ENCODE results near the gene SLC38A8. TPM values are rescaled to one million over a fixed set of nuclear protein-coding genes. Genes with fewer than 3 reads are reported as not detected.

The SLC38A8 gene
- polyA plus RNA-seq, 2 of the 4 experiments (the other 2 are of a cell fraction), result not detected

DNA sequence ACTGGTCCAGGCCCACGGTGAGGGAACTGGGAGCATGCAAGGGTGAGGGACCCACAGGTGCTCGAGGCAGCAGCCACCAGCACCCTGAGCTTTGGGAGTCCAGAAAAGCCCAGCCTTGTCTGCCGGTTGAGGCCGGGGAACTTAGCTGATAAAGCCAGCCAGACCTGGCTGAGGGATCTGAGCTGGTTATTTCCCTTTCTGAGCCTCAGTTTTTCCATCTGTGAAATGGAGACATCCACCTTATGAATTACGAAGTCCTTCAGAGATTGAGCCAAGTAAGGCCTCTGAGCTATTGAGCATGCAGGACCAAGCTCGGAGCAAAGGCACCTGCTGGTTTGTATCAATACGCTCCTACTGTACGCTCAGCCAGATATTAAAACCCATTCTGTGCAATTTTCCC is 60.8 kb downstream of the SLC38A8 start:
- TF ChIP-seq HDAC2 (IDR thresholded peaks at IDR 0.05), result no peak
- TF ChIP-seq, protein P1, sequence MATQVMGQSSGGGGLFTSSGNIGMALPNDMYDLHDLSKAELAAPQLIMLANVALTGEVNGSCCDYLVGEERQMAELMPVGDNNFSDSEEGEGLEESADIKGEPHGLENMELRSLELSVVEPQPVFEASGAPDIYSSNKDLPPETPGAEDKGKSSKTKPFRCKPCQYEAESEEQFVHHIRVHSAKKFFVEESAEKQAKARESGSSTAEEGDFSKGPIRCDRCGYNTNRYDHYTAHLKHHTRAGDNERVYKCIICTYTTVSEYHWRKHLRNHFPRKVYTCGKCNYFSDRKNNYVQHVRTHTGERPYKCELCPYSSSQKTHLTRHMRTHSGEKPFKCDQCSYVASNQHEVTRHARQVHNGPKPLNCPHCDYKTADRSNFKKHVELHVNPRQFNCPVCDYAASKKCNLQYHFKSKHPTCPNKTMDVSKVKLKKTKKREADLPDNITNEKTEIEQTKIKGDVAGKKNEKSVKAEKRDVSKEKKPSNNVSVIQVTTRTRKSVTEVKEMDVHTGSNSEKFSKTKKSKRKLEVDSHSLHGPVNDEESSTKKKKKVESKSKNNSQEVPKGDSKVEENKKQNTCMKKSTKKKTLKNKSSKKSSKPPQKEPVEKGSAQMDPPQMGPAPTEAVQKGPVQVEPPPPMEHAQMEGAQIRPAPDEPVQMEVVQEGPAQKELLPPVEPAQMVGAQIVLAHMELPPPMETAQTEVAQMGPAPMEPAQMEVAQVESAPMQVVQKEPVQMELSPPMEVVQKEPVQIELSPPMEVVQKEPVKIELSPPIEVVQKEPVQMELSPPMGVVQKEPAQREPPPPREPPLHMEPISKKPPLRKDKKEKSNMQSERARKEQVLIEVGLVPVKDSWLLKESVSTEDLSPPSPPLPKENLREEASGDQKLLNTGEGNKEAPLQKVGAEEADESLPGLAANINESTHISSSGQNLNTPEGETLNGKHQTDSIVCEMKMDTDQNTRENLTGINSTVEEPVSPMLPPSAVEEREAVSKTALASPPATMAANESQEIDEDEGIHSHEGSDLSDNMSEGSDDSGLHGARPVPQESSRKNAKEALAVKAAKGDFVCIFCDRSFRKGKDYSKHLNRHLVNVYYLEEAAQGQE (IDR thresholded peaks at IDR 0.05), result no peak
- TF ChIP-seq POLR2AphosphoS2 (conservative IDR thresholded peaks at IDR 0.05; ENCODE audit: low read length), result no peak
- TF ChIP-seq JUNB (IDR thresholded peaks at IDR 0.05), result no peak
- TF ChIP-seq TFCP2L1 (CRISPR knock-in tag; IDR thresholded peaks at IDR 0.05), result no peak
- TF ChIP-seq, protein P2, sequence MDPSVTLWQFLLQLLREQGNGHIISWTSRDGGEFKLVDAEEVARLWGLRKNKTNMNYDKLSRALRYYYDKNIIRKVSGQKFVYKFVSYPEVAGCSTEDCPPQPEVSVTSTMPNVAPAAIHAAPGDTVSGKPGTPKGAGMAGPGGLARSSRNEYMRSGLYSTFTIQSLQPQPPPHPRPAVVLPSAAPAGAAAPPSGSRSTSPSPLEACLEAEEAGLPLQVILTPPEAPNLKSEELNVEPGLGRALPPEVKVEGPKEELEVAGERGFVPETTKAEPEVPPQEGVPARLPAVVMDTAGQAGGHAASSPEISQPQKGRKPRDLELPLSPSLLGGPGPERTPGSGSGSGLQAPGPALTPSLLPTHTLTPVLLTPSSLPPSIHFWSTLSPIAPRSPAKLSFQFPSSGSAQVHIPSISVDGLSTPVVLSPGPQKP (IDR thresholded peaks at IDR 0.05; ENCODE audit: low read depth, low read length), result no peak
- no peak for TF ChIP-seq EHMT2 (IDR thresholded peaks at IDR 0.05; ENCODE audit: low read depth)
- no peak for TF ChIP-seq RFX5 (IDR thresholded peaks at IDR 0.05)
- no peak for TF ChIP-seq RNF2 (IDR thresholded peaks at IDR 0.05; ENCODE audit: borderline replicate concordance, low read depth)
- no peak for ATAC-seq
- FAIRE-seq, result no peak
- no peak overlapping the region for H3K27ac ChIP-seq
- 95% methylated on average over 8 of the region's 8 CpGs for WGBS (ENCODE audit: missing lambda C conversion rate)
- H3K4me2 ChIP-seq, result no peak overlapping the region
- ChIA-PET CTCF (interaction anchor here (1.3 to 1.8 kb wide), 2 partner anchors 10 to 28 kb away, joined by 5 read pairs; no protein-coding TSS in a partner anchor), POLR2A (no interaction called here)
- H3K4me1 ChIP-seq, result no peaks in the 10 kb centered on the region
- H3K4me3 ChIP-seq, result no peak overlapping the region
- H3K9me3 ChIP-seq, result peaks cover 17% of the 10 kb centered on the region; the same call in 2 of the 3 replicates
- DNase-seq (ENCODE audit: low read depth in 1 of 2, low spot score in 1 of 2), result no peak

DNA sequence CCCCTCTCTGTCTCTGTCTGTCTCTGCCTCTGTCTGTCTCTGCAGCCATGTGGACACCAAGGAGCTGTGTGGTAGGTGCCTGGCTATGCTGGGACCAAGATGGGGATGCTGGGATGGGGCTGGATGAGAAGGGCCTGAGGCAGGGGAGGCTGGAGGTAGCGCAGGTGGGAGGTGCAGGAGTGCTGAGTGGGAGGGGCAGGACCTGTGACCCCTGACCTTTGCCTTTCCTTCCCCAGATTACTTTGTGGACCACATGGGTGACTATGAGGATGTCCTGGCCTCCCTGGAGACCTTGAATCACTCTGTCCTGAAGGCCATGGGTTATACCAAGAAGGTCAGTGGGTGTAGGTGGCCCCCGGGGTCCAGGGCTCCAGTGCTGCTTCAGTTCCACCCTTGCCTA is 61.8 kb downstream of the SLC38A8 start:
- no peak overlapping the region for H3K27ac ChIP-seq
- ATAC-seq (no peak), DNase-seq (ENCODE audit: low read depth in 1 of 2, low spot score in 1 of 2) (no peak), FAIRE-seq (no peak)
- no peak overlapping the region for H3K4me3 ChIP-seq
- ChIA-PET CTCF (interaction anchor here (1.2 to 1.3 kb wide), 2 partner anchors 11 to 28 kb away, joined by 3 to 5 read pairs; no protein-coding TSS in a partner anchor), POLR2A (no interaction called here)
- TF ChIP-seq EHMT2 (IDR thresholded peaks at IDR 0.05; ENCODE audit: low read depth), result no peak
- no peak for TF ChIP-seq EHF (CRISPR knock-in tag; IDR thresholded peaks at IDR 0.05)
- no peak for TF ChIP-seq SREBF2 (IDR thresholded peaks at IDR 0.05)
- TF ChIP-seq HDAC2 (IDR thresholded peaks at IDR 0.05), result no peak
- TF ChIP-seq RFX5 (IDR thresholded peaks at IDR 0.05), result no peak
- TF ChIP-seq JUNB (IDR thresholded peaks at IDR 0.05), result no peak
- TF ChIP-seq NPAS2 (CRISPR knock-in tag; IDR thresholded peaks at IDR 0.05; ENCODE audit: borderline replicate concordance), result no peak
- TF ChIP-seq ZFP36 (IDR thresholded peaks at IDR 0.05; ENCODE audit: borderline replicate concordance, partially characterized antibody), result no peak
- no peak for TF ChIP-seq PHF8 (IDR thresholded peaks at IDR 0.05; ENCODE audit: borderline replicate concordance, low read depth)
- TF ChIP-seq, protein P3, sequence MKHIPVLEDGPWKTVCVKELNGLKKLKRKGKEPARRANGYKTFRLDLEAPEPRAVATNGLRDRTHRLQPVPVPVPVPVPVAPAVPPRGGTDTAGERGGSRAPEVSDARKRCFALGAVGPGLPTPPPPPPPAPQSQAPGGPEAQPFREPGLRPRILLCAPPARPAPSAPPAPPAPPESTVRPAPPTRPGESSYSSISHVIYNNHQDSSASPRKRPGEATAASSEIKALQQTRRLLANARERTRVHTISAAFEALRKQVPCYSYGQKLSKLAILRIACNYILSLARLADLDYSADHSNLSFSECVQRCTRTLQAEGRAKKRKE (CRISPR knock-in tag; IDR thresholded peaks at IDR 0.05; ENCODE audit: low read depth), result no peak
- no peak for TF ChIP-seq NR3C1 (IDR thresholded peaks at IDR 0.05)
- no peak for TF ChIP-seq MAFK (IDR thresholded peaks at IDR 0.05; ENCODE audit: partially characterized antibody)
- no peak for TF ChIP-seq POLR2A (IDR thresholded peaks at IDR 0.05; ENCODE audit: low read length)
- TF ChIP-seq, protein P2 (IDR thresholded peaks at IDR 0.05; ENCODE audit: low read depth, low read length), result no peak
- TF ChIP-seq, protein P4, sequence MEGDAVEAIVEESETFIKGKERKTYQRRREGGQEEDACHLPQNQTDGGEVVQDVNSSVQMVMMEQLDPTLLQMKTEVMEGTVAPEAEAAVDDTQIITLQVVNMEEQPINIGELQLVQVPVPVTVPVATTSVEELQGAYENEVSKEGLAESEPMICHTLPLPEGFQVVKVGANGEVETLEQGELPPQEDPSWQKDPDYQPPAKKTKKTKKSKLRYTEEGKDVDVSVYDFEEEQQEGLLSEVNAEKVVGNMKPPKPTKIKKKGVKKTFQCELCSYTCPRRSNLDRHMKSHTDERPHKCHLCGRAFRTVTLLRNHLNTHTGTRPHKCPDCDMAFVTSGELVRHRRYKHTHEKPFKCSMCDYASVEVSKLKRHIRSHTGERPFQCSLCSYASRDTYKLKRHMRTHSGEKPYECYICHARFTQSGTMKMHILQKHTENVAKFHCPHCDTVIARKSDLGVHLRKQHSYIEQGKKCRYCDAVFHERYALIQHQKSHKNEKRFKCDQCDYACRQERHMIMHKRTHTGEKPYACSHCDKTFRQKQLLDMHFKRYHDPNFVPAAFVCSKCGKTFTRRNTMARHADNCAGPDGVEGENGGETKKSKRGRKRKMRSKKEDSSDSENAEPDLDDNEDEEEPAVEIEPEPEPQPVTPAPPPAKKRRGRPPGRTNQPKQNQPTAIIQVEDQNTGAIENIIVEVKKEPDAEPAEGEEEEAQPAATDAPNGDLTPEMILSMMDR (IDR thresholded peaks at IDR 0.05), result no peak
- TF ChIP-seq POLR2AphosphoS2 (conservative IDR thresholded peaks at IDR 0.05; ENCODE audit: low read length), result no peak
- TF ChIP-seq CEBPB (IDR thresholded peaks at IDR 0.05), result no peak
- no peak for TF ChIP-seq FOSB (CRISPR knock-in tag; IDR thresholded peaks at IDR 0.05)
- TF ChIP-seq SMC3 (IDR thresholded peaks at IDR 0.05), result no peak
- WGBS (ENCODE audit: missing lambda C conversion rate), result 94% methylated on average over 2 of the region's 2 CpGs
- H3K4me2 ChIP-seq, result no peak overlapping the region
- H3K4me1 ChIP-seq, result no peaks in the 10 kb centered on the region
- peaks cover 17% of the 10 kb centered on the region; the same call in 2 of the 3 replicates for H3K9me3 ChIP-seq
